Left ventricle myocardium inferior (tissue), 1 donor: ENCODE data around the gene LRRC59. TPM values are rescaled to one million over a fixed set of nuclear protein-coding genes. Genes with fewer than 3 reads are reported as not detected.
A peak's percentile ranks its signal among the peaks of the same experiment; 100 is the strongest.
"Not testable (repeated sequence)": the region's sequence is repeated elsewhere in the genome, so short reads cannot be mapped to it uniquely, and the experiment has no call there.

Experiments
- DNase-seq: peaks from one replicate; pipeline ENCODE4 v3.0.0-alpha.2; 2020
- H3K27ac ChIP-seq: fragments of 200-600 bp; replicated peaks from 2 replicates; pipeline ENCODE4 v1.8.0; 2021
- H3K27me3 ChIP-seq: fragments of 200-600 bp; 2 replicates; pipeline ENCODE4 v1.8.0; 2021; ENCODE audit warnings: low read depth
- H3K36me3 ChIP-seq: fragments of 200-600 bp; 2 replicates; pipeline ENCODE4 v1.8.0; 2021
- H3K4me1 ChIP-seq: fragments of 200-600 bp; 2 replicates; pipeline ENCODE4 v1.8.0; 2021
- H3K4me3 ChIP-seq: fragments of 200-600 bp; 2 replicates; pipeline ENCODE4 v1.8.0; 2021; ENCODE audit warnings: mild to moderate bottlenecking, moderate library complexity
- H3K9me3 ChIP-seq: fragments of 200-600 bp; replicated peaks from 2 replicates; pipeline ENCODE4 v1.8.0; 2021
- intact Hi-C: fragments of 100-400 bp; cut with micrococcal nuclease; formaldehyde crosslinking; loops from one replicate; pipeline ENCODE4 v1.11.0; 2022
- total RNA-seq: library from RNA; stranded (reverse); fragmentation: NEBNext Ultra II Directional; extraction: Animal tissue kit (Norgen Biotek cat#: 25700); gene quantifications from one replicate; pipeline ENCODE4 v1.2.1, GENCODE V29; 2021
- TF ChIP-seq, protein P1 (sequence below): fragments of 200-600 bp; IDR thresholded peaks from 2 replicates; pipeline ENCODE4 v1.8.0; 2021; ENCODE audit warnings: antibody characterized with exemption, mild to moderate bottlenecking, borderline replicate concordance
- donor health status: DM: no; HTN: yes; CAD: no; lungs with severe emphysema.

Gene LRRC59
- total RNA-seq, 1 donor from 2014 or later = 23.7 TPM

GRCh38 chr17:50422738-50423137 lies 25.4 kb upstream of the LRRC59 start:
- Histone ChIP-seq H3K4me3 (no peak overlapping the region), H3K27me3 (no peaks in the 10 kb centered on the region), H3K4me1 (peaks cover 45% of the 10 kb centered on the region), H3K36me3 (no peaks in the 10 kb centered on the region), H3K9me3 (peaks cover 6% of the 10 kb centered on the region), H3K27ac (no peak overlapping the region)
- intact Hi-C loops = no loop called here
- TF ChIP-seq, protein P1, sequence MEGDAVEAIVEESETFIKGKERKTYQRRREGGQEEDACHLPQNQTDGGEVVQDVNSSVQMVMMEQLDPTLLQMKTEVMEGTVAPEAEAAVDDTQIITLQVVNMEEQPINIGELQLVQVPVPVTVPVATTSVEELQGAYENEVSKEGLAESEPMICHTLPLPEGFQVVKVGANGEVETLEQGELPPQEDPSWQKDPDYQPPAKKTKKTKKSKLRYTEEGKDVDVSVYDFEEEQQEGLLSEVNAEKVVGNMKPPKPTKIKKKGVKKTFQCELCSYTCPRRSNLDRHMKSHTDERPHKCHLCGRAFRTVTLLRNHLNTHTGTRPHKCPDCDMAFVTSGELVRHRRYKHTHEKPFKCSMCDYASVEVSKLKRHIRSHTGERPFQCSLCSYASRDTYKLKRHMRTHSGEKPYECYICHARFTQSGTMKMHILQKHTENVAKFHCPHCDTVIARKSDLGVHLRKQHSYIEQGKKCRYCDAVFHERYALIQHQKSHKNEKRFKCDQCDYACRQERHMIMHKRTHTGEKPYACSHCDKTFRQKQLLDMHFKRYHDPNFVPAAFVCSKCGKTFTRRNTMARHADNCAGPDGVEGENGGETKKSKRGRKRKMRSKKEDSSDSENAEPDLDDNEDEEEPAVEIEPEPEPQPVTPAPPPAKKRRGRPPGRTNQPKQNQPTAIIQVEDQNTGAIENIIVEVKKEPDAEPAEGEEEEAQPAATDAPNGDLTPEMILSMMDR = no peak
- DNase-seq = no peak

DNA sequence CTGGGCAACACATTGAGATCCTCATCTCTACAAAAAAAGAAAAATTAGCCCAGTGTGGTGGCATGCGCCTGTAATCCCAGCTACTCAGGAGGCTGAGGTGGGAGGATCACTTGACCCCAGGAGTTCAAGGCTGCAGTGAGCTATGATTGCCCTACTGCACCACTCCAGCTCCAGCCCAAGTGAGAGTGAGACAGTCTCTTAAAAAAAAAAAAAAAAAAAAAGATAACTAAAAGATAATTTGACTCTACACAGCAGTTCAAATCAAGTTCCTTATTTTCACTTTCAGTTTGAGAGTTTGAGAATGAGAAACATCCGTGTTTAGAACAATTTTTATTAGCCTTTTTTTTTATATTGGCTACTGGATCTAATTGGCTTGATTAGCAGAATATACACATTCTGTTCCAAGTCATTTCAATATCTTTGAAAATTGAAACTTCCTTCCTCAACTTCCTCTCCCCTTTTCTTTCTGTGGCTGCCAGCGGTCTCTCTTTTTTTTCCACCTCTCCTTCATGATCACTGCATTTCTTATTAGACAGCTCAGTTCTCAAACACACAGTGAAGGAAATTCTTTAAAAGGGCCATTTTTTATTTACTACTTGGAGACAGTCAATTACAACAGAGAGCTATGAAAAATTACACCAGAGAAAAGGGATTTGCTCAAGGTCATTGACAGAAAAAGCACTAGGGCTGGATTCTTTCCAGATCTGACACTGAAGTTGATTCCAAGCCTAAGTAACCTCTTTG lies 24.2 kb upstream of the LRRC59 start:
- no peak for DNase-seq
- Histone ChIP-seq H3K4me3 (peak overlapping the region; percentile 45), H3K9me3 (peaks cover 6% of the 10 kb centered on the region), H3K27ac (peak overlapping the region; percentile 74), H3K4me1 (peaks cover 32% of the 10 kb centered on the region), H3K27me3 (no peaks in the 10 kb centered on the region), H3K36me3 (no peaks in the 10 kb centered on the region)
- intact Hi-C loops = no loop called here
- TF ChIP-seq, protein P1 = no peak

GRCh38 chr17:50420419-50421112 lies 23.2 kb upstream of the LRRC59 start:
- peaks cover 23% of the 10 kb centered on the region for H3K4me1 ChIP-seq
- H3K4me3 ChIP-seq = peak overlapping the region; percentile 45
- no peaks in the 10 kb centered on the region for H3K27me3 ChIP-seq
- H3K27ac ChIP-seq = peak overlapping the region; percentile 74
- H3K9me3 ChIP-seq = peaks cover 6% of the 10 kb centered on the region
- no peaks in the 10 kb centered on the region for H3K36me3 ChIP-seq
- intact Hi-C loops = no loop called here
- TF ChIP-seq, protein P1 = no peak
- no peak for DNase-seq

DNA sequence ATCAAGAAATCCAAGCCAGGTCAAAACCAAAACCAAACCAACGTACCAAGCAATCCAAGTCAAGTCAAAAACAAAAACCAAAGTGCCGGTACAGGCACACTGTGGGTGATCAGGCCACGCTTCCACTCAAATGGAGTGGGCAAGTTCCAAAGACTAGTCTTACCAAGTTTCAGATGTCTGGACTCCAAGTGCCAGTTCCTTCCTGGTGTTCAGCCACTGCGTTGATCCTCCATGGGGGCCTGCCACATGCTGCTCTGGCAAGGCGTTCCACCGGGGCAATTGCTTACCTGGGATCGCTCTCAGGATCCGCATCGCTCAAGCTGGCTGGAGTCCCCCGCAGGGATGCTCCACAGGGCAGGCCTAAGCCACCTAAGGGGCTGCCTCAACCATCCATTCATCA lies 22.3 kb upstream of the LRRC59 start:
- intact Hi-C loops = not testable (repeated sequence)
- peaks cover 13% of the 10 kb centered on the region for H3K4me1 ChIP-seq

DNA sequence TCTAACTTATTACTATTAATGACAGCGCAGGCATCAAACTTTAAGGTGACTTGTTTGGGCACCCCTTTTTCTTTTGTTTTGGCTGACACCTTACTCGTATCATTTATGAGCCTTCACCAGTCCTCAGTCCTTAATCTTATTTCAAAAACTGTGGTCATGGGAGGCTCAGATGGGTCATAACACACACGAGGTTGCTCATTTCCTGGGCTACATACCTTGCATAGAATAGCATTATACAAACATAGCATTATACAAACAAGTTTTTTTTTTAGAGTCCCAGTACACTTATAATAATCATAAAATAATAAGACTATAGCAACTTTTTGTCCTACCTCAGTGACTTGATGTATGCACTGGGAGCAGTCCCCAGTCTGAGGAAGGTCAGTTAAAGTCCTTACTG lies 17.5 kb upstream of the LRRC59 start:
- Histone ChIP-seq H3K27ac (no peak overlapping the region), H3K36me3 (no peaks in the 10 kb centered on the region), H3K9me3 (peaks cover 6% of the 10 kb centered on the region), H3K27me3 (no peaks in the 10 kb centered on the region), H3K4me1 (no peaks in the 10 kb centered on the region), H3K4me3 (no peak overlapping the region)
- intact Hi-C loops = no loop called here
- TF ChIP-seq, protein P1 = no peak
- no peak for DNase-seq

More for the DNA sequence above, 22.3 kb upstream of the LRRC59 start:
- not testable (repeated sequence) for H3K27me3 ChIP-seq, H3K4me3 ChIP-seq, DNase-seq, H3K36me3 ChIP-seq, H3K27ac ChIP-seq, H3K9me3 ChIP-seq

GRCh38 chr17:50412188-50412732 lies 14.9 kb upstream of the LRRC59 start:
- H3K9me3 ChIP-seq = no peaks in the 10 kb centered on the region
- H3K36me3 ChIP-seq = no peaks in the 10 kb centered on the region
- no peaks in the 10 kb centered on the region for H3K4me1 ChIP-seq
- intact Hi-C loops = no loop called here
- H3K27me3 ChIP-seq = peaks cover 8% of the 10 kb centered on the region
- no peak for DNase-seq
- no peak overlapping the region for H3K4me3 ChIP-seq
- TF ChIP-seq, protein P1 = no peak
- no peak overlapping the region for H3K27ac ChIP-seq
